GM19099 (cell line): Measurements from ENCODE around the gene KREMEN1.

ENCODE experiments used
- POLR2A ChIP-seq: IDR thresholded peaks from 3 replicates; pipeline ENCODE4 v1.6.1; 2011; ENCODE audit warnings: low read depth; ENCODE audit not compliant: insufficient read length; ENCODE audit errors: extremely low read depth

KREMEN1 gene

GRCh38 chr22:29110946-29111345 lies 38.1 kb downstream of the KREMEN1 start:
- no peak for TF ChIP-seq POLR2A

GRCh38 chr22:29112121-29112520 lies 39.3 kb downstream of the KREMEN1 start:
- no peak for TF ChIP-seq POLR2A

DNA sequence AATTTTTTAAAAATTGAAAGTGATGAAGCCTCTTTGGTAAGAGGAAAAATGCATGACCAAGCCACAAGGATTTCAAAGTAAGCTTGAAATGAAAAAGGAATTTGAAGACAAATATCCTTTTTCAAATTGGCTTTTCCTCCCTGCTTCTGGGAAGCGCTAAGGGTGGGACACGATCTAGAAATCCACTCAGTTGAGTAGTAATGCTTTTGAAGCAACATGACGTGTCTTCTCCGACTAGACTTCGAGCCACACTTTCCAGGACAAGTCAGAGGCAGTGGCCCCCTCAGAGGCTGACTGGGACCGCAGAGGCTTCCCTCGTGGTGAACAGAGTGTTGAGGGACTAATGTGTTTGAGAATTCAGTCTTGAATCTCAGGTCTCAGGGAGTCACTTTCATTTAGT lies 39.8 kb downstream of the KREMEN1 start:
- no peak for TF ChIP-seq POLR2A

- no peak for TF ChIP-seq POLR2A
Observed at GRCh38 chr22:29113319-29113718, 40.5 kb downstream of the KREMEN1 start.

- no peak for TF ChIP-seq POLR2A
Observed at GRCh38 chr22:29114392-29114791, 41.6 kb downstream of the KREMEN1 start.

- no peak for TF ChIP-seq POLR2A
Observed at GRCh38 chr22:29115682-29116288, 43.0 kb downstream of the KREMEN1 start.

DNA sequence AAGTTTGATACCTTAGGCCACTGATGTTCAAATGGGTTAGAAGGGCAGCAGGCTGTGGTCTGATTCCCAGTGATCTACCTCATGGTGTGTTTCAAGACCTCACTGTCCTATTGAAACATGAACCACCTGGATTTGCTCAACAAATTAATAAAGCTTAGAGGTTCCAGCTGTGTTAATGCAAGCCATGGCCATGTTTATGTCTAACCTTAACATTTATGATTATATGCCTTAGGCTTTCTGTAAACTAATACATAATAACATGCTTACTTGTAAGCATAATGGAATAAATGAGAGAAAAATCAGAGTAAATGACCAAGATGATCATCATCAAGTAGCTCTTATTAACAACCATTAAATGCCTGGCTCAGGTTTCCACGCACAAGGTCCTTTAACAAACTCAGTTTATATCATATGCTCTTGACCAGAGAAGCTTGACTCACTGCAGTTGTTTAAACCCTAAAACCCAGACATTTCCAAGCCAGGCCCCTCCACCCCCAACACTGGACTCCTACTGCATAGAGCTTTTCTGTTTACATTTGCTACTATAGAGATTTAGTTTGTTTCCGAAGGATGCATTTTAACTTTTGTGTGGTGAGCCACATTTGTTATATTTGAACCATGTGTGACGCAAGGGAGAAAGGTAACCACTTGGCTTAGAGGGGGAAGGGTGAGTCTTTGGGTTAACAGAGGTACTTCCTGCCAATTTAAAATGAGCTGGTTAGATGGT lies 43.7 kb downstream of the KREMEN1 start:
- no peak for TF ChIP-seq POLR2A

DNA sequence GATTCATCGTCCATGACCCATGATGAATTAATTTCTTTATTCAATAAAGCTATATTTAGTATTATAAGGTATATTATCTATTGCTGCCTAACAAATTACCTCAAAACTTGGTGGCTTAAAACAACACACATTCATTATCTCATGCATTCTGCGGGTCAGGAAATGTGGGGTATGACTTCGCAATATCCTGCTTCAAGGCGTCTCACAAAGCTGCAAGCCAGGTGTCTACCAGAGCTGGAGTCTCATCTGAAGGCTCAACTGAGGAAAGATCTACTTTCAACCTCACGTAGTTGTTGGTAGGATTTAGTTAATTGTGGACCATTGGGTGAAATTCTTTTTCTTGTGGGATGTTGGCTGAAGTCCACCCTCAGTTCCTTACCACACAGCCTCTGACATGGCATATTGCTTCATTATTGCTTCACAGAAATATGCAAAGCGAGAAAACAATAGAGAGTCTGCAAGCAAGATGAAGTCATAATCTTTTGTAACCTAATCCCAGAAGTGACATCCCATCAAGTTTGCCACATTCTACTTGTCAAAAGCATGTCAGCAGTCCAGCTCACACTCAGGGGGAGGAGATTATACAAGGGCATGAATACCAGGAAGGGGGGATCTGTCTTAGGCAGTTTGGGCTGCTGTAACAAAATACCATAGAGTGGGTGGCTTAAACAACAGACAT lies 45.1 kb downstream of the KREMEN1 start:
- TF ChIP-seq POLR2A = no peak

- no peak for TF ChIP-seq POLR2A
Observed at GRCh38 chr22:29121124-29121523, 48.3 kb downstream of the KREMEN1 start.

- no peak for TF ChIP-seq POLR2A
Observed at GRCh38 chr22:29122041-29122440, 49.2 kb downstream of the KREMEN1 start.

GRCh38 chr22:29124777-29125442 lies 52.1 kb downstream of the KREMEN1 start:
- TF ChIP-seq POLR2A = no peak

DNA sequence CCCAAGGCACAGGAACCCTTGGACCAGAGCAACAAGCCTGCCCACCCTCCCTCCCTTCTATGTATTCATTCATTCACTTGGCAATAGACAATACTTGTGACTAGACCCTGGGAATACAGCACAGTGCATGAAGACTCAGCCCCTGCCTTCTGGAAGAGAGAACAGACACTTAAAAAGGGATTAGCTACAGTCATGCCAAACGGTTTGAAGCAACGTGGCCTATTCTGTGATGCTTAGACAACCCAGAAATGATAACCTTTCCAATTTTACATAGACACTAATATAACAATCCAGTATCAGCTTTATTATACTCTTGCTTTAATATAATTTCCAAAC lies 52.6 kb downstream of the KREMEN1 start:
- no peak for TF ChIP-seq POLR2A

DNA sequence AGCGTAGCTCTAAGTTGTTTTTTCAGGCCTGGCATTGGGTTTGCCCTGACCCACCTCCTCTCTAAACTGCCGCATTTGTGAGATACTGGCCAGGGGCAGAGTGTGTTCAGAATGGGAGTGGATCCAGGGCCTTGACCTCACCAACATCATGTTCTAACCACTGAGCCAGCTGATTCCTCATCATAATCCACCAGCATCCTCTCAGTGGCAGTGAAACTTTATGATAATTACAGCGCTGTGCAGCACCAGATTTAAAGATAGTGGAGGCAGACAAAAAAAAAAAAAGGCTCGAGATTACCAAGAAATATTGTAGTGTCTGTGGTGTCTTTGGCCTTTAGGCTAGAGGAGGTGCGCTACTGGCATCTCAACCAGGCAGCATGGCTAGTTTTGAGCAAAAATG lies 53.0 kb downstream of the KREMEN1 start:
- no peak for TF ChIP-seq POLR2A

- no peak for TF ChIP-seq POLR2A
Observed at GRCh38 chr22:29126670-29127395, 54.0 kb downstream of the KREMEN1 start.
